A375 (cell line): ENCODE results near the gene NOX3. TPM values are rescaled to one million over a fixed set of nuclear protein-coding genes. Genes with fewer than 3 reads are reported as not detected.

Source experiments
- total RNA-seq: library from RNA; depleted of rRNA; stranded (reverse); fragments of >200 nt; shearing (Covaris generic); gene quantifications from 2 replicates; pipeline ENCODE4 v1.2.3, GENCODE V29; 2014; rRNA removed

NOX3 gene
- total RNA-seq = 0.93 and 1.2 TPM in 2 replicates

GRCh38 chr6:155455766-155456165 lies at the start of gene NOX3:
Gene NOX3 (minus strand): TSS chr6:155455839. CDS start chr6:155455800, 39 bp downstream.

Other genes with a start within 250 kb of the NOX3 start
- 0.11 TPM in 1 of 2 replicates, not detected in the other for gene CLDN20, start 191.8 kb downstream of the NOX3 start, total RNA-seq
- gene TFB1M, start 141.4 kb downstream of the NOX3 start, total RNA-seq = 56.9 and 62.4 TPM in 2 replicates